Large intestine (tissue), 3 donors: Measurements from ENCODE around the gene IL5RA. TPM values are rescaled to one million over a fixed set of nuclear protein-coding genes. Genes with fewer than 3 reads are reported as not detected.

ENCODE experiments used
- DNase-seq, 2 donors: peaks; one replicate each; pipeline versions ENCODE4 v3.0.0 to v3.0.0-alpha.2; 2013
- H3K27ac ChIP-seq: one replicate; pipeline ENCODE4 v1.5.1; 2013; ENCODE audit warnings: low read length
- H3K27me3 ChIP-seq: 2 replicates; pipeline ENCODE4 v1.6.1; 2013; ENCODE audit warnings: low read length; ENCODE audit not compliant: control insufficient read depth, insufficient read depth
- H3K36me3 ChIP-seq: 2 replicates; pipeline ENCODE4 v1.6.1; 2013; ENCODE audit warnings: low read length; ENCODE audit not compliant: control insufficient read depth, insufficient read depth
- H3K4me1 ChIP-seq: one replicate; pipeline ENCODE4 v1.6.1; 2013; ENCODE audit warnings: low read length; ENCODE audit not compliant: control insufficient read depth, insufficient read depth
- H3K4me3 ChIP-seq: one replicate; pipeline ENCODE4 v1.5.1; 2013; ENCODE audit warnings: low read length
- H3K9me3 ChIP-seq: one replicate; pipeline ENCODE4 v1.6.1; 2013; ENCODE audit warnings: mild to moderate bottlenecking, low read depth, low read length, moderate library complexity; ENCODE audit not compliant: control insufficient read depth
- WGBS: methylation state at CpG from one replicate; pipeline ENCODE4 v1.1.5; 2013; ENCODE audit warnings: low lambda C conversion rate; ENCODE audit not compliant: insufficient coverage; 5-methylcytosine and 5-hydroxymethylcytosine counted together
- polyA plus RNA-seq: library from polyadenylated mRNA; unstranded; fragments of 120-200 nt; gene quantifications from one replicate; pipeline ENCODE4 v1.2.1, GENCODE V29; 2013

IL5RA gene
- polyA plus RNA-seq, 1 donor: 0.28 TPM

- Histone ChIP-seq H3K27ac (no peak overlapping the region), H3K9me3 (no peaks in the 10 kb centered on the region), H3K36me3 (no peaks in the 10 kb centered on the region), H3K4me3 (no peak overlapping the region), H3K4me1 (no peaks in the 10 kb centered on the region), H3K27me3 (no peaks in the 10 kb centered on the region)
- WGBS: 40% methylated on average over 1 of the region's 7 CpGs
- no peak for DNase-seq
Observed at GRCh38 chr3:3023111-3023745, 86.9 kb downstream of the IL5RA start.

- Histone ChIP-seq H3K4me3 (no peak overlapping the region), H3K27ac (no peak overlapping the region), H3K9me3 (no peaks in the 10 kb centered on the region), H3K4me1 (no peaks in the 10 kb centered on the region), H3K36me3 (no peaks in the 10 kb centered on the region), H3K27me3 (no peaks in the 10 kb centered on the region)
- 80% methylated on average over 1 of the region's 7 CpGs for WGBS
- DNase-seq: no peak
Observed at GRCh38 chr3:3020209-3020608, 90.0 kb downstream of the IL5RA start.

Other genes starting within 250 kb of the IL5RA start
- gene TRNT1, start 16.6 kb upstream of the IL5RA start, polyA plus RNA-seq: 25.5 TPM
- gene CRBN, start 69.3 kb upstream of the IL5RA start, polyA plus RNA-seq: 49.0 TPM